Astrocyte of the spinal cord (primary cell): ENCODE results near the gene WIZ.

Experiments used
- DNase-seq: peaks from one replicate; pipeline ENCODE4 v3.0.0; 2011; ENCODE audit warnings: low read depth, low spot score
- H3K4me3 ChIP-seq: 2 replicates; pipeline ENCODE4 v1.5.1; 2011; ENCODE audit warnings: low read depth, mild to moderate bottlenecking, low read length, moderate library complexity
- in situ Hi-C: cut with HindIII; loops from 2 replicates; pipeline ENCODE4 v1.10.0; 2017; ENCODE audit warnings: low sequenced_read_pairs
- TF ChIP-seq, protein P1 (sequence below): IDR thresholded peaks from 2 replicates; pipeline ENCODE4 v1.5.1; 2012; ENCODE audit warnings: low read depth, mild to moderate bottlenecking, low read length, inconsistent platforms

The WIZ gene

DNA sequence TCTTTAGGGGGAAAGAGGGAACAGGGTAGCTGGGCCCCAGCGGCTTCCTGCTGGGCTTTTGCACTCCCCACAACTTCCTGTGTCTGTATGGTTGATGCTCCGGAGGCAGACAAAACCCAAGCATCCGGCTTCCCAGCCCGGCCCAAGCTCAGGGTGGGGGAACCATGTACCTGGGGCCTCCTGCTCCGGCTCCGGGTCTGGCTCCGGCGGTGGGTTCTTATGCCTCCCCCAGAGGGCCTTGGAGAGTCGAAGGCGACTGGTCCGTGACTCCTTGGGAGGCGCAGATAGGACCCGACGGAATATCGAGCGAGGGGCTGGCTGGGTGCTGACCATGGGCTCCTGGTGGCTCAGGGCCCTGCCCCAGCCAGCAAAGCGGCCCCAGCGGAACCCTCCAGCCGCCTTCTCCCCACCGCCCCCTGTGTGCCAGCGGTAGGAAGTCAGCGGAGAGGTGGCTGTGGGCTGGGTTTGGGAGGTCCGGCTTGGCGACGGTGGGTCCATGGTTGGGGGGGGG, 14.2 kb upstream of the WIZ start:
- in situ Hi-C loops = no loop called here
- no peak for DNase-seq
- TF ChIP-seq, protein P1, sequence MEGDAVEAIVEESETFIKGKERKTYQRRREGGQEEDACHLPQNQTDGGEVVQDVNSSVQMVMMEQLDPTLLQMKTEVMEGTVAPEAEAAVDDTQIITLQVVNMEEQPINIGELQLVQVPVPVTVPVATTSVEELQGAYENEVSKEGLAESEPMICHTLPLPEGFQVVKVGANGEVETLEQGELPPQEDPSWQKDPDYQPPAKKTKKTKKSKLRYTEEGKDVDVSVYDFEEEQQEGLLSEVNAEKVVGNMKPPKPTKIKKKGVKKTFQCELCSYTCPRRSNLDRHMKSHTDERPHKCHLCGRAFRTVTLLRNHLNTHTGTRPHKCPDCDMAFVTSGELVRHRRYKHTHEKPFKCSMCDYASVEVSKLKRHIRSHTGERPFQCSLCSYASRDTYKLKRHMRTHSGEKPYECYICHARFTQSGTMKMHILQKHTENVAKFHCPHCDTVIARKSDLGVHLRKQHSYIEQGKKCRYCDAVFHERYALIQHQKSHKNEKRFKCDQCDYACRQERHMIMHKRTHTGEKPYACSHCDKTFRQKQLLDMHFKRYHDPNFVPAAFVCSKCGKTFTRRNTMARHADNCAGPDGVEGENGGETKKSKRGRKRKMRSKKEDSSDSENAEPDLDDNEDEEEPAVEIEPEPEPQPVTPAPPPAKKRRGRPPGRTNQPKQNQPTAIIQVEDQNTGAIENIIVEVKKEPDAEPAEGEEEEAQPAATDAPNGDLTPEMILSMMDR = no peak
- H3K4me3 ChIP-seq = no peak overlapping the region

DNA sequence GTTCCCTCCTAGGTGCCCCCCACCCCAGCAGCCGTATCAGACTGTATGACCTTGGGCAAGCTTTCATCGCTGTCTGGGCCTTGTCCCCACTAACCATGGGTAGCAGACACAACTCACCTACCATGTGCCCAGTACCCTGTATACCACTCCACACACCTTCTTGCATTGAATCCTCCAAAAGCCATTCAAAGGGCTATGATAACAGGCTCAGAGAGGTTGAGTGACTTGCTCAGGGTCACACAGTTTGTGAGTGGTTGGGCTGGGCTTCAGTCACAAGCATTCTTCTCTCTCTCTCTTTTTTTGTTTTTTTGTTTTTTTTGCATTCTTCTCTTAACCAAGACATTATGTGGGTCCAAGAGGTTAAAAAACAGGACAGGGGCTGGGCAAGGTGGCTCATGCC, 11.9 kb upstream of the WIZ start:
- H3K4me3 ChIP-seq = no peak overlapping the region
- no peak for DNase-seq
- TF ChIP-seq, protein P1 = no peak
- in situ Hi-C loops = no loop called here

DNA sequence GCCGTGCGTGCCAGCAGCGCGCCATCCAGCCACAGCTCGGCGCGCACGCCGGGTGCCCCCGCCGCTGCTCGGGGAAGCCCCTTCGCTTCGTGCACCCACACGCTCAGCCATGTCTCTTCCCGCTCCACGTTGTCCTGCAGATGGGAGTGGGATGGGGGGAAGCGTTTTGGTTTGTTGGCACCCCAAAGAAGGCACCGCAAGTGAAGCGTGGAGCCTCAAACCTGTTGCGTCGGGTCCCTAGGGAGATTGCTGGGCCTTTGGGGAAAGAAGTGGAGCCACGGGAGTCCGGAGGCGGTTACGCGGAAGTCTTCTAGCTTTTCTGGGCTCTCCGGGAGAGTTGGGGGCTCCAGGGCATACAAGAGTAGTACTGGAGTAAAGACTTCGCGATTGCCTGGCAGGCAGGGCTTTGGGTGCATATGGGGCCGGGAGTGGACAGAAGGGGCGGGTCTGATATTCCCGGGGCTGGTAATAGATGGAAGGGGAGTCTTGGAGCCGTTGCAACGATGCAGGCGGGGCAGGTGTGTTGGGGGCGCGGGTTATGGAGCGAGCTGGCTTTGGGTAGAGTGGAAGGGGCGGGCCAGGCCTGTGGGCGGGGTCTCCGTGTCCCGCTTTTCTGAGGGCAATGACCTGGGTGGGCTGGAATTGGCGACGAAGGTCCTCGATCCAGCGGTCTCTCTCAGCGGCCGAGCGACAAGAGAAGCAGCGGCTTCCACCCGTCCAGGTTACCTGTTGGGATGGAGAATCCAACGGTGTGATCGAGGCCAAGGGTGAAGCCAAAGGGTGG, 8.1 kb upstream of the WIZ start:
- TF ChIP-seq, protein P1 = no peak
- no peak overlapping the region for H3K4me3 ChIP-seq
- no peak for DNase-seq
- in situ Hi-C loops = no loop called here

DNA sequence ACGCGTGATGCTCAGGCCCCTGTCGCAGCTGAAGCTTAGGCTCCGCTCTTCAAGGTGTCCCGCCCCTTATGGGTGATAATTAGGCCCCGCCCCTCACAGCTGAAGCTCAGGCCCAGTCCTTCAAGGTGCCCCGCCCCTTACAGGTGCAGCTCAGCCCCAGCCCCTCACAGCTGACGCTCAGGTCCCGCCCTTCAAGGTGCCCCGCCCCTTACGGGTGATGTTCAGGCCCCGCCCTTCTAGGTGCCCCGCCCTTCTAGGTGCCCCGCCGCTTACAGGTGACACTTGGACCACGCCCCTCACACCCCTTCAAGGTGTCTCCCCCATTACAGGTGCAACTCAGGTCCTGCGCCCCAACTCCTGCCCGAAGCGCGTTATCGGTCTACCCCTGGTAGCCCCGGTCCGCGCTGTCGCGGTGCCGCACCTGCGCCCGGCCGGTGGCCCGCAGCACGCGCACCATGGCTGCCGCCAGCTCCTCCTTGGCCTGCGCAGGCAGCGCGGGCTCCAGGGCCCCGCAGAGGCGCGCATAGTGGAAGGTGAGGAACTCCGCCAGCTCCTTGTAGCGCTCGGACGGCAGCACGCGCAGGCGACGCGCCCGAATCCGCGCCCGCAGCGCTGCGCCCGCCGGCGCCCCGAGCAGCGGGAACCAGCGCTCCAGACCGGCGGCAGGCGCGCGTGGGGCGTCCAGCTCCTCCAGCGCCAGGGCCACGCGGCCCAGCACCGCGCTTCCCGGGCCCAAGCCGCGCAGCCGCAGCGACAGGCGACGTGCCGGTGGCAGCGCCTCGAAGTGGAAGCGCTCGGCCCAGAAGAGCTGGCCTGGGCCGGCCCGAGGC, 7.3 kb upstream of the WIZ start:
- in situ Hi-C loops = no loop called here
- TF ChIP-seq, protein P1 = no peak
- no peak overlapping the region for H3K4me3 ChIP-seq
- no peak for DNase-seq

DNA sequence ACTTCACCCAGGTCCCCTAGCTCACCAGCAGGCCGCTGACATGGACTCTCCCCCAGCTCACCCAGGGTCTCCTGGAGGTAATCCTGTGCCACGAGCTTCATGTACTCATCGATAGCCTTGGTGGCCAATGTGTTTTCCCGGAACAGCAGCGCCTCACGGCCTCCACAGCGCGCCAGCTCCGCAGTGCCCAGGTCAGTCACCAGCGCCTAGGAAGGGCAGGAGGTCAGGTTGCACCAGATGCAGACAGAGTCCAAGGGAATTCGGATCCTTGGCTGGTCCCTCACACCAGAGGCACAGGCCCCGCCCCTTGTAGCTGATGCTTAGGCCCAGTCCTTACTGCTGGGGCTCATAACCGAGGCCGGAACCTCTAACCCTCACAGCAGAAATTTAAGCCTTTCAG, 6.7 kb upstream of the WIZ start:
- TF ChIP-seq, protein P1 = no peak
- DNase-seq = no peak
- in situ Hi-C loops = no loop called here
- H3K4me3 ChIP-seq = no peak overlapping the region

DNA sequence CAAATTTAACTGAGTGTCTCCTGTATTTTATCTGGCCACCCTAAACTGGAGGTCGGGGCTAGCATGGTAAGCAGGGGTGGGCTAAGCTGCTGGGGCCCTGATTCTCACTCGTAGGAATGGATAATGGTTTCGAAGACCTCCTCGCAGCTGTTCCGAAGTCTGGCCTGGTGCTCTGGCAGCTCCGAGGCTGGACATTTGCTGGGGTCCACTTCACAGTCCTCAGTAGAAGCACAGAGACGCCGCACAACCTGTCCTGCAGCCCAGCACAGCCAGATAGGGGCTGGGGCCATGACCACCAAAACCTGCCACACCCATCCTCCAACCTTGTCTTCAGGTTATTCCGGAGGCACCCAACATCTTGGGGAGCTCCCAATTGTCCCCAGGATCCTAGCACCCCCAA, 6.2 kb upstream of the WIZ start:
- TF ChIP-seq, protein P1 = no peak
- in situ Hi-C loops = no loop called here

More for the DNA sequence above, 6.2 kb upstream of the WIZ start:
- DNase-seq = no peak
- H3K4me3 ChIP-seq = no peak overlapping the region
